GM19099 (cell line): ENCODE measurements around the gene CHTOP.

ENCODE experiments used
- POLR2A ChIP-seq: IDR thresholded peaks from 3 replicates; pipeline ENCODE4 v1.6.1; 2011; ENCODE audit warnings: low read depth; ENCODE audit not compliant: insufficient read length; ENCODE audit errors: extremely low read depth

The CHTOP gene

GRCh38 chr1:153633754-153634665, at the start of gene CHTOP:
TSS of gene CHTOP (plus strand) at chr1:153634066. CDS start at chr1:153636589, 2,523 bp downstream.
- peak; percentile 98 for TF ChIP-seq POLR2A

- TF ChIP-seq POLR2A, result no peak
Measured at GRCh38 chr1:153585006-153585405, 48.9 kb upstream of the CHTOP start.

- TF ChIP-seq POLR2A, result no peak
Measured at GRCh38 chr1:153586347-153586746, 47.5 kb upstream of the CHTOP start.

GRCh38 chr1:153587314-153587713, 46.6 kb upstream of the CHTOP start:
- TF ChIP-seq POLR2A, result no peak

- TF ChIP-seq POLR2A, result no peak
Measured at GRCh38 chr1:153588482-153588881, 45.4 kb upstream of the CHTOP start.

- no peak for TF ChIP-seq POLR2A
Measured at GRCh38 chr1:153592748-153593147, 41.1 kb upstream of the CHTOP start.

GRCh38 chr1:153597206-153597605, 36.7 kb upstream of the CHTOP start:
- TF ChIP-seq POLR2A, result no peak

GRCh38 chr1:153598309-153599172, 35.3 kb upstream of the CHTOP start:
- TF ChIP-seq POLR2A, result peak; percentile 58

- no peak for TF ChIP-seq POLR2A
Measured at GRCh38 chr1:153599847-153600246, 34.0 kb upstream of the CHTOP start.

- TF ChIP-seq POLR2A, result no peak
Measured at GRCh38 chr1:153602749-153603148, 31.1 kb upstream of the CHTOP start.

- TF ChIP-seq POLR2A, result no peak
Measured at GRCh38 chr1:153606194-153606593, 27.7 kb upstream of the CHTOP start.

GRCh38 chr1:153607381-153607780, 26.5 kb upstream of the CHTOP start:
- no peak for TF ChIP-seq POLR2A

GRCh38 chr1:153608089-153608682, 25.7 kb upstream of the CHTOP start:
- TF ChIP-seq POLR2A, result no peak

- TF ChIP-seq POLR2A, result no peak
Measured at GRCh38 chr1:153608742-153609584, 24.9 kb upstream of the CHTOP start.
